GM19025 (cell line): ENCODE measurements around the gene SUCLG1.
A peak's percentile ranks its signal among the peaks of the same experiment; 100 is the strongest.
"Not testable (repeated sequence)": the region's sequence is repeated elsewhere in the genome, so short reads cannot be mapped to it uniquely, and the experiment has no call there.

Source experiments
- ATAC-seq: cut with Tn5 transposase; IDR thresholded peaks from one replicate; pipeline ENCODE4 v1.9.1; 2021; ENCODE audit warnings: mild to moderate bottlenecking, low read depth, moderate library complexity; ENCODE audit not compliant: unreplicated experiment

SUCLG1 gene

GRCh38 chr2:84459018-84459943 lies at the start of gene SUCLG1:
Gene SUCLG1 (minus strand): TSS chr2:84459280. CDS start chr2:84459269, 11 bp downstream.
- ATAC-seq = peak; percentile 97

GRCh38 chr2:84498150-84498799 lies 39.2 kb upstream of the SUCLG1 start:
- ATAC-seq = no peak

DNA sequence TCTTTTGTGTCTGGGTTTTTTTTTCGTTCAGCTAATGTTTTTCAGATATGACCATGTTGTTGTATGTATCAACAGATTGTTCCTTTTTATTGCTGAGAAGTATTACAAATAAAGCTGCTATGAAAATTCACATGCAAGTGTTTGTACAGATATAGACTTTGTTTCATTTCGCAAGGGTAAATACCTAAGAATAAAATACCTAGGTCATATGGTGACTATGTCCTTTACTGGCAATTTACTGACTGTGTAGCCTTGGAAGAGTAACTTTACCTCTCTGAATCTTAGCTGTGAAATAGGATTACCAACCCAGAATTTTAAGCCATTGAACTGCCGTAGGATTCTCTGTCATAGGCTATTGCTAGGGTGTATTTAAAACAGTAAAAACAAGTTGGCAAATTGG lies 38.2 kb upstream of the SUCLG1 start:
- no peak for ATAC-seq

GRCh38 chr2:84496386-84496785 lies 37.3 kb upstream of the SUCLG1 start:
- no peak for ATAC-seq

- ATAC-seq = no peak
Observed at GRCh38 chr2:84495539-84496146, 36.6 kb upstream of the SUCLG1 start.

- no peak for ATAC-seq
Observed at GRCh38 chr2:84494070-84494469, 35.0 kb upstream of the SUCLG1 start.

GRCh38 chr2:84493514-84493913 lies 34.4 kb upstream of the SUCLG1 start:
- no peak for ATAC-seq

DNA sequence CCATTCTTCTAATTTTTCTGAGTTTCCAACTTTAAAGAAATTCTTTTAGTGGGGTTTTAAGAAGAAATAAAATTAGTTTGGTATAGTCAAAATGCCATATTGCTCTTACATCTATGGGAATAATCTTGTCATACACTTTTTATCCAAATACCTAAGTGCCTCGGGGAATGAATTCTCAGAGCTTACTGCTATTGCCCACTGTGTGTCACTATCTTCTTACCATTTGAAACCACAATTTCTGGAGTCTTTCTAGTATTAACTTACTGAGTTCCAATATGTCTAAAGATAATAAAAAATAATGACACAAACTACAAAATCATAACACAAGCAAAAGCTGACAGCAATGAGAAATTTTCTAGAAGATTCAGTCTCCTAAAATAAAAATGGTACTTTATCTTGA lies 33.5 kb upstream of the SUCLG1 start:
- ATAC-seq = no peak

DNA sequence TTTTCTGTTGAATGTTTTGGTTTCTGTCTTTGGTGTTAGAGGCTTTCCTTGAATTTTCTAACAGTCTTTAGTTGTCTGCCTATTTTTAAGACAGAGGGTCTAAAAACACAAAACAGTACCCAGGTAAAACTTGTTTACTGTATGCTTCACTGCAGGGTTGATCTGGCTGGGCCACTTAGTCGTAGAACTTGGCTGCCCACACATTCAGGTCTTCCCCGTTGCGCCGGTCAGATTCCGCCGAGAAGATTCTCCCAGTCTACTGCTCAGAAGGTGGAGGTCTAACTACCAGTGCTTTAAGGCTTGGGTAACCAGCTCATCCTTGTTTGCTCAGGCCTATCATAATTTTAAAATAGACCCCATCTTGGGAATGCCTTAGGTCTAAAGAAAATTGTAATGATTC lies 32.7 kb upstream of the SUCLG1 start:
- no peak for ATAC-seq

DNA sequence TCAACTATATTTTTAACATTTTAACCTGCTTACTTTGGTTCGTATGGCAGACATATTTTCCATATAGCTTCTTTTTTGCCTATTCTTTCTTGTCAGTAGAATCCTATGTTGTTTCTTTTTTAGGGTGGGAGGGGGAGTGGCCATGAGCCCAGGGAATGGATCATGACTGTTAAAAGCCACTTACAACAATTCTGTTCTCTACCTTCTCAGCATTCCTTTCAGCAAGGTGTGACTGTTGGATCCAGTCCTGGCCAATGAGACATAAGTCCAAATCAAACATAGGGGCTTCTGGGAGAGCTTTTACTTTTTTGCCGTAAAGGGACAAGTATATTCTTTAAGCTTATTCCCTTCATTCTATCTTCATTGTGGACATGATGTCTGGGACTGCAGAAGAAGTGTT lies 32.2 kb upstream of the SUCLG1 start:
- ATAC-seq = no peak

GRCh38 chr2:84487298-84487996 lies 28.4 kb upstream of the SUCLG1 start:
- ATAC-seq = no peak

DNA sequence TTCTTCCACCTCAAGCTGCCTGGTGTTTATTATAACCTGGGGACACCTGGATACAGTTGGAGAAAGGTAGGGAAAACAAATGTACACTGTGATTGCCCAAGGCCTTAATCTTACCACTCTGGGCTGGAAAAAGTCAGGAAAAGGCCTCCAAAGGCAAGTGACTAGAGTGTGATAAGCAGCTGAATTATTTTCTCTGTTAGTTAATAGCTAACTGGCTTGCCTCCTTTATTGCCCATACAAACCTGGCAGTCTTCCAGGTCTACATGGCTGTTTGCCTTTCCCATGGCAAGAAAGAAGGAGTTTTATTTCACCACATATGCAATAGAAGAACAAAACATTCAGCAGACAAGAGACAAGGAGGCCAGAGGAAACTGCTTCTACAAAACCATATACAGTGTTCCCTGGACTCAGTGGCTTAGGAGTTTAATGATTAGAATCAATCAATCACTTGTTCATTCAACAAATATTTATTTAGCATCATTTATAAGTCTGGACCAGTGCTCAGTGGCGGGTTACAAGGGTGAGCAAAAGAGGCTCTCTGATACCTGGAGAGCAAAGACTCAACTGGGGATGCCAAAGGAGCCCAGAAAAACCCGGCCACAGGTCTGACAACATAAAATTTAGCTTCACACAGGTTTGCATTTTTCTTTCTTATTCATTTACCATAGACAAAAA lies 27.5 kb upstream of the SUCLG1 start:
- no peak for ATAC-seq

GRCh38 chr2:84483320-84483719 lies 24.2 kb upstream of the SUCLG1 start:
- no peak for ATAC-seq

GRCh38 chr2:84482603-84483002 lies 23.5 kb upstream of the SUCLG1 start:
- ATAC-seq = no peak

DNA sequence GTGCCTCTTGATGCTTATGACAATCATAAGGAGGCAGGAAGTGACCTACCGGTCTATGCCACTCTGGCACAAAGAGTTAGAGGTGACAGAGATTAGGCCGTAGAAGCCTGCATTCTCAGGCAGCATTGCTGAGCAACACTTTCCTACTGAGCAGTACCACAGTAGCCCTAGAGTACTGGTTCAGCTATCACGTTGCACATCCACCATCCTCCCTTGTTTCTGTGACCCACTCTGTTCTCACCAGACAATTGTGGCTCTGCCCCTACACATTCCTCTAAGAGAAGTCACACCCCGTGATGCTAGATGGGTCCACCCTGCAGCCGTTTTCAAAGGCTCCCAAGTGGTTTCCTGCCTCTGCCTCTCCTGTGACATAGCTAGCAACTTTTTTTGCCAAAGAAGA lies 22.6 kb upstream of the SUCLG1 start:
- ATAC-seq = no peak

- no peak for ATAC-seq
Observed at GRCh38 chr2:84478867-84479266, 19.8 kb upstream of the SUCLG1 start.

- ATAC-seq = no peak
Observed at GRCh38 chr2:84477886-84478285, 18.8 kb upstream of the SUCLG1 start.

DNA sequence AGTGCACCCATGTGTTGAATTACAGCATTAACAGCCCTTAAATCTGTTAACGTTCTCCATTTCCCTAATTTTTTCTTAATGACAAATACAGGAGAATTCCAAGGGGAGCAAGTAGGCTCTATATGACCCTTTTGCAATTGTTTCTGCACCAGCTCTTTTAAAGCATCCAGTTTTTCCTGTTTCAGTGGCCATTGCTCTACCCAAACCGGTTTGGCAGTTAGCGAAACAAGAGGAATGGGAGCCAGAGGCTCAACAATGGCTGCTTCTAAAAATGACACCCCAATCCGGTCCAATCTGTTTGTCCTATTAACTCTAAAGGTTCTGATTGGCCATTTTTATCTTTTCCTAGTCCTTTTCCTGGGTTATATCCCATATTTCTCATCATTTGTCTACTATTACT lies 15.1 kb upstream of the SUCLG1 start:
- ATAC-seq = no peak

- no peak for ATAC-seq
Observed at GRCh38 chr2:84472856-84473565, 13.9 kb upstream of the SUCLG1 start.

DNA sequence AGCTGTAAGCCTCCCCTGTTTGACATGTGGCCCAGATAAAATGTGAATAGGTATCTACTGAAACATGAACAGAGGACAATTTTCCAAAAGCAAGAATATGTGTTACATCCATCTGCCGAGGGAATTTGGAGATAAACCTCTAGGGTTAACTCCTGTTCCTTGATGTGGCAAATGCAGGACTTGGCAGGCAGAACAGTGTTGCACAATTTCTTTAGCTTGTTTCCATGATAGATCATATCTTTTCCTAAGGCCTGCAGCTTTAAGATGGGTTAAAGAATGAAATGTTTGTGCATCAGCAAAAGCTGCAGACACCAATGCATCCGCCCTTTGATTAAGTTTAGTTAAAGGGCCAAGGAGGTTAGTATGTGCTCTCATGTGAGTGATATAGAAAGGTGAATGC lies 13.3 kb upstream of the SUCLG1 start:
- ATAC-seq = not testable (repeated sequence)
